Spinal cord (tissue), 10 donors: Measurements from ENCODE around the gene COL8A1. TPM values are rescaled to one million over a fixed set of nuclear protein-coding genes. Genes with fewer than 3 reads are reported as not detected.
"Not testable (repeated sequence)": the region's sequence is repeated elsewhere in the genome, so short reads cannot be mapped to it uniquely, and the experiment has no call there.

Source experiments
- DNase-seq, 6 donors: peaks; one replicate each; pipeline versions ENCODE4 v3.0.0 to v3.0.0-alpha.2; 2013 to 2015; ENCODE audit warnings: low spot score in 6 of 6, low read depth in 4 of 6
- H3K27ac ChIP-seq: one replicate; pipeline ENCODE4 v1.5.1; 2013; ENCODE audit warnings: low read depth, low read length, control low read depth
- H3K27me3 ChIP-seq: one replicate; pipeline ENCODE4 v1.6.1; 2013; ENCODE audit warnings: low read length; ENCODE audit not compliant: control insufficient read depth, insufficient read depth
- H3K36me3 ChIP-seq: one replicate; pipeline ENCODE4 v1.6.1; 2013; ENCODE audit warnings: low read length; ENCODE audit not compliant: control insufficient read depth, insufficient read depth
- H3K4me1 ChIP-seq: one replicate; pipeline ENCODE4 v1.6.1; 2013; ENCODE audit warnings: low read length; ENCODE audit not compliant: control insufficient read depth, insufficient read depth
- H3K4me3 ChIP-seq: one replicate; pipeline ENCODE4 v1.5.1; 2013; ENCODE audit warnings: low read depth, low read length, control low read depth
- H3K9me3 ChIP-seq: one replicate; pipeline ENCODE4 v1.6.1; 2013; ENCODE audit warnings: low read length; ENCODE audit not compliant: control insufficient read depth, insufficient read depth
- WGBS: methylation state at CpG from one replicate; pipeline ENCODE4 v1.1.5; 2013; ENCODE audit warnings: missing lambda C conversion rate; ENCODE audit not compliant: insufficient coverage; 5-methylcytosine and 5-hydroxymethylcytosine counted together
- long read RNA-seq, 4 donors: transcript quantifications; one replicate each; lab custom pipeline, GENCODE V29; 2026
- polyA plus RNA-seq, 2 donors: library from polyadenylated mRNA; unstranded; fragments of 120-200 nt; gene quantifications; one replicate each; pipeline ENCODE4 v1.2.1, GENCODE V29; 2013; ENCODE audit not compliant: insufficient read length in 2 of 2
- total RNA-seq, 2 donors: library from RNA; depleted of rRNA in 1 of 2; stranded (reverse); fragments of 120-200 nt in 1 of 2; fragments of >200 nt in 1 of 2; gene quantifications; one replicate each; pipeline versions ENCODE4 v1.2.3 to v1.2.4, GENCODE V29; 2013 to 2014
- donor health status: healthy.

COL8A1 gene
- total RNA-seq (100 to 1,000 TPM; 196 to 200 TPM), polyA plus RNA-seq (10 to 100 TPM in 1 of 2 donors, 1 to 10 TPM in 1; 3.4 to 23.5 TPM)
- long read RNA-seq, donor 1, full-length matches to known transcripts: 14 of 14 reads
- long read RNA-seq, donor 1, partial matches to known transcripts: 0 of 14 reads
- long read RNA-seq, donor 1, other reads (novel, unspliced or antisense): 0 of 14 reads
- long read RNA-seq, donor 2: 0 reads
- long read RNA-seq, donor 3, partial matches to known transcripts: 0 of 1 reads
- long read RNA-seq, donor 3, other reads (novel, unspliced or antisense): 0 of 1 reads
- long read RNA-seq, donor 4: 0 reads

DNA sequence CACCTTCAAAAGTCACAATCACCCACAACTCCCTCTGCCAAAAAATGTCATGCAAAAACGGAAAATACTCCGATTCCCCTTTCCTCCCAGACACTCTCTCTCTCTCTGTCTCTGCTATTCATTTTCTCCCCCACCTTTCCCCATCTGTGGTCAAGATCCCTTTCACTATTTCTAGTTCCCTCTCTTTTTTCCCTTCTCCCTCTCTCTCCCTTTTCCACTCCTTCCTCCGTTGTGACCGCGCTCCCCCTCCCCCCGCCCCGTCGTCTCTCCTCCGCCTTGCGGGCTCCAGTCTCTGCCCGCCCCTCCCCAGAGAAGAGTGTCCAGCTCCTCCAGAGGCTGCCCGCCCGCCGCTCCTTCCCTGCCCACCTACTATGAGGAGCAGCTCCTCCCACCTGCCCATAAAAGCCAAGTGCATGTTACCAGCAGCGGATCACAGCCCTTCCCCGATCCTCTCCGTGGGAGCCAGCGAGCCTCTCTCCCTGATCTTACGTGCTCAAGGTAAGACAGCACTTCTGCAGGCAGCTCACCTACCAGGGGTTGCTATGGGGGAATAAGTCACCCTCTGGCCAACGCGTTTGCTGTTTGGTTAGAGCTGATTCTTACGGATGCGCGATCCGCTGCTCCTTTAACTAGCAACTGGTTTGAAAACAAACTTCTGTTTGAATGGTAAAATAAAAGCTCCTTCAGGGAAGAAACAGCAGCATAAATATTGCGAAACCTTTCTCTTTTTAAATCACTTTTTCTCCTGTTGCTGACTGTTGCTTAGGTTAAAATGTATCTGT, at the start of gene COL8A1:
TSS of gene COL8A1 (plus strand) at position 428 of the 782 bp plus-strand sequence. CDS start 152,089 bp downstream, outside the sequence.
- Histone ChIP-seq H3K27me3 (peaks cover 39% of the 10 kb centered on the region), H3K27ac (peak within 1 kb of the TSS; percentile 63), H3K4me3 (peak within 1 kb of the TSS; percentile 53), H3K9me3 (no peaks in the 10 kb centered on the region), H3K4me1 (peaks cover 18% of the 10 kb centered on the region), H3K36me3 (no peaks in the 10 kb centered on the region)
- 0% methylated on average over 22 of the region's 26 CpGs for WGBS
- peak in 2 of 6 donors; percentile 58 to 63 for DNase-seq

DNA sequence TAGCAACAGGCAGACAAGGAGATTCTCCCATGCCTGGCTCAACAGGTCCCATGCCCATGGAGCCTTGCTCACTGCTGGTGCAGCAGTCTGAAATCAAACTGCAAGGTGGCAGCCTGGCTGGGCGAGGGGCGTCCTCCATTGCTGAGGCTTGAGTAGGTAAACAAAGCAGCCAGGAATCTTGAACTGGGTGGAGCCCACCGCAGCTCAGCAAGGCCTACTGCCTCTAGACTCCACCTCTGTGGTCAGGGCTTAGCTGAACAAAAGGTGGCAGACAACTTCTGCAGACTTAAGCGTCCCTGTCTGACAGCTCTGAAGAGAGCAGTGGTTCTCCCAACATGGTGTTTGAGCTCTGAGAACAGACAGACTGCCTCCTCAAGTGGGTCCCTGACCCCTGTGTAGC, 49.2 kb upstream of the COL8A1 start:
- 42% methylated on average over 4 of the region's 4 CpGs for WGBS
- H3K27ac ChIP-seq, H3K27me3 ChIP-seq, H3K4me1 ChIP-seq, H3K36me3 ChIP-seq, H3K4me3 ChIP-seq, DNase-seq, H3K9me3 ChIP-seq: not testable (repeated sequence)

DNA sequence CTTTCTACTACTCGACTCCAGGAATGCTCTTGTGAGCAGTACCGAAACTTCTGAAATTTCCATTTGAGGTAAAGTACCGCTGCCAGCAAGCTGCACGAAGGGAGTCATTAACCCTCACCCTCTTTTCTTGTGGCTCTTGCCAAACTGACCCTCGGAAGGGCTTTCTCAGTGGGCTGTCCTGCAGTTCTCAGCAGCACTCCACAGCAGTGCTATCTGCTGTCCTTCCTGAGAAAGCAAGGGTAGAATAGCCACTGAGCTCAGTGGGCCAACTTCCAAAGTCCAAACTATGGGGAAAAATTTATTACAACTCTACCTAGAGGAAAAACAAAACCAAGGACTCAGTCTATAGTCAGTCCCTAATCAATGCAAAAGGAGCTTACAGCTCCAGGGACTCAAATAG, 38.5 kb upstream of the COL8A1 start:
- WGBS: 57% methylated on average over 5 of the region's 5 CpGs
- H3K4me1 ChIP-seq: no peaks in the 10 kb centered on the region
- no peak overlapping the region for H3K27ac ChIP-seq
- no peak overlapping the region for H3K4me3 ChIP-seq
- no peaks in the 10 kb centered on the region for H3K27me3 ChIP-seq
- no peaks in the 10 kb centered on the region for H3K36me3 ChIP-seq
- peak in 1 of 6 donors; percentile 69 for DNase-seq
- no peaks in the 10 kb centered on the region for H3K9me3 ChIP-seq

DNA sequence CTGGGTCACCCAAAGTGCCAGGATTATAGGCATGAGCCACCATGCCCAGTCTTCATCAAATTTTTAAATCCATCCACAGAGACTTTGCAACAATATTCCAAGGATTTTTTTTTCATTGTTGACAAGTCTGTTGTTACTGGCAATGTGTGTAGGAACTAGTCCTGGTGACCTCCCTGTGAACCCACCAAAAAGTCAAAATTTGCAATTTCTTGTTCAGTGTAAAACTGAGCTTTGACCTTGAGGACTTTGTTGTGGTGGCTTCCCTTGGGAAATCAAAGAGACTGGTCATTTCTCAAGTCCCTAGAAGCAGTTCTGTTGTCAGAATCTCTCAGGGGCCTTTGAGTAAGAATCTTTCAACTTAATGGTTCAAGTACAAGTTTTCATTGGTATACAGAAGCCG, 36.9 kb upstream of the COL8A1 start:
- Histone ChIP-seq H3K4me3 (no peak overlapping the region), H3K4me1 (no peaks in the 10 kb centered on the region), H3K27me3 (no peaks in the 10 kb centered on the region), H3K9me3 (no peaks in the 10 kb centered on the region), H3K36me3 (no peaks in the 10 kb centered on the region), H3K27ac (peak overlapping the region; percentile 33)
- DNase-seq: no peak
- no CpG with 5 or more reads among the region's 1 CpG for WGBS

DNA sequence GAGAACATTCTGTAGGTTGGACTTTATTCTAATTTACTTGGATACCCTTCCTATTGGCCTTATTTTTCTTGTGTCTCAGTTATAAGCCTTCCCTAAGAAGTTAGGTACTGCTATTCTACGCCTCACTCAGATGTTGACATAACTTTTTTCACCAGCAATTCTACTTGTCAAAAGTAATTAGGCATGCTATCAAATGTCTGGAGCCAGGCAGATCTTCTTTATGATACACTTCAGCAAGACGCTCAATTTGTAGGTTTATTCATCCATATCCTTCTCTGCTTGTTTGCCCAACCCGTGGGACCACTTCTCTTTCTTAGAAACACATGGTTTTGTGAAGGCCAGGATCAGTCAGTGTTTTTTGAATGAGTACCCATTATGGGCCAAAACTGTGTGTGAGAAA, 36.2 kb upstream of the COL8A1 start:
- no peak overlapping the region for H3K27ac ChIP-seq
- 100% methylated on average over 1 of the region's 3 CpGs for WGBS
- H3K4me1 ChIP-seq: no peaks in the 10 kb centered on the region
- H3K36me3 ChIP-seq: no peaks in the 10 kb centered on the region
- no peaks in the 10 kb centered on the region for H3K9me3 ChIP-seq
- peak in 2 of 6 donors; percentile 25 to 42 for DNase-seq
- no peak overlapping the region for H3K4me3 ChIP-seq
- no peaks in the 10 kb centered on the region for H3K27me3 ChIP-seq

DNA sequence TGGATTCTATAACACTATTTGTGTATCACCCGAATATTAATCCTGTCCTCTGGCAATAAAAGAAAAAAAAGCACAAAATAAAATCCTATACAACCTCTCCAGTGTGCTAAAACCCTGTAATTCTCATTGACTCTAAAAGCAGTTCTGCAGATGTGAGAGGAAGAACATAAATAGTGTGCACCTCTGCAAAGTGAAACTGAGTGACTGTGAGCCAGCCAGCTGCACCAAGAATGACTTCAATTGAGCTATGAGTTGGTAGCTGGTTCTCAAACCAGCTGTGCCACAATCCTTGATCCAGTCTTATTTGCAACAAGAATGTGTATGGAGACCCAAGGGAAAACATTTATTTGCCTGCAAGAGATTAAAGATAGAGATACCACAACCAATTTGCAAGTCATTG, 31.2 kb upstream of the COL8A1 start:
- Histone ChIP-seq H3K36me3 (no peaks in the 10 kb centered on the region), H3K9me3 (no peaks in the 10 kb centered on the region), H3K4me3 (no peak overlapping the region), H3K27me3 (no peaks in the 10 kb centered on the region), H3K27ac (no peak overlapping the region), H3K4me1 (no peaks in the 10 kb centered on the region)
- WGBS: no CpG with 5 or more reads among the region's 1 CpG
- no peak for DNase-seq

DNA sequence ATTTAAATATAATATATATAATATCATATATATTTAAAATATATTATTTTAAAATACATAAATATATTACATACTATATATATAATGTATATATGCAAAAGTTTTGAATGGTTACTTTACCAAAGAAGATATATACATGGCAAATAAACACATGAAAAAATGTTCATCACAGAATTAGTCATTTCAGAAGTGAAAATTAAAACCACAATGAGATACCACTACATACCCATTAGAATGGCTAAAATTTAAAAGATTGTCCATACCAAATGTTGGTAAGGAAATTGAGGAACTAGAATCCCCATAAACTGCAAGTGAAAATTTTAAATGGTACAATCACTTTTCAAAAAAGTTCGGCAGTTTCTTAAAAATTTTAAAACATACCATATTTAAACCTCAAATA, 23.6 kb upstream of the COL8A1 start:
- H3K4me3 ChIP-seq: no peak overlapping the region
- no peak overlapping the region for H3K27ac ChIP-seq
- no CpG with 5 or more reads among the region's 1 CpG for WGBS
- no peaks in the 10 kb centered on the region for H3K9me3 ChIP-seq
- no peaks in the 10 kb centered on the region for H3K36me3 ChIP-seq
- H3K4me1 ChIP-seq: no peaks in the 10 kb centered on the region
- no peaks in the 10 kb centered on the region for H3K27me3 ChIP-seq
- no peak for DNase-seq

DNA sequence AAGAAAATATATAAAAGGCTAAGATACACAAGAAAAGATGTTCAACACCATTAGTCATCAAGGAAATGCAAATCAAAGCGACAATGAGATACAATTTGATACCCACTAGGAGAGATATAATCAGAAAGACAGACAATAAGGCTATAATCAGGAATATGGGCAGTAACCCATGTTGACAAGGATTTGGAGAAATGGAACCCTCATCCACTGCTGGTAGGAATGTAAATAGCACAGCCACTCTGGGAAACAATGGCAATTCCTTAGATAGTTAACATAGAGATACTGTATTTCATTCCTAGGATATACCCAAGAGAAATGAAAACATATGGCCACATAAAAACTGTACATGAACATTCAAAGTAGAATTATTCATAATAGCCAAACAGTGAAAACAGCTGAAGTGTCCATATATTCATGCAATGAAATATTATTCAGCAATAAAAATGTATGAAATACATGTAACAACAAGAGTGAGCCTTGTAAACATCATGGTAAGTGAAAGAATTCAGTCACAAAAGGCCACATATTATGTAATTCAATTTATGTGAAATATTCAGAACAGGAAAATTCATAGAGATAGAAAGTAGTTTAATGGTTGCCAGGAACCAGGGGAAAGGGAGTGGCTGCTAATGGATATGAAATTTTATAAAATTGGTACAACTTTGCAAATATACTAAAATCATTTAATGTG, 18.2 kb upstream of the COL8A1 start:
- Histone ChIP-seq H3K9me3 (no peaks in the 10 kb centered on the region), H3K36me3 (no peaks in the 10 kb centered on the region), H3K4me3 (no peak overlapping the region), H3K4me1 (no peaks in the 10 kb centered on the region), H3K27ac (no peak overlapping the region), H3K27me3 (no peaks in the 10 kb centered on the region)
- WGBS: no CpG with 5 or more reads among the region's 1 CpG
- no peak for DNase-seq

DNA sequence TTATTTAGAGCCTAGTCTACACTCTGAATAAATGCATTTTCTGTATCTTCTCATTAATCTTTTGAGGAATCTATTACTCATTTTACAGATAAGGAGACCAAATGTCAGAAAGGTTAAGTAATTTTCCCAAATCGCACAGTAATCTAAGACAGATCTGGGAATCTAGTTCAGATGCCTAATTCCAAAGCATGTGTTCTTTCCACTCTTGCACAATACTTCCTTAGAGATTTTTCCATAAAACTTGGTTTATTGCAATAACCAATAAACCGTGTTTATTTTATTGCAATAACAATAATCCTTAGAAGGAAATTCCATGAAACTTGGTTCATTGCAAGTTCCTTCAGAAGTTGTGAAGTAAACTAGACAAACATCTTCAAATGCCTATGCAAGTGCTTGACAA, 17.4 kb upstream of the COL8A1 start:
- H3K27ac ChIP-seq: no peak overlapping the region
- WGBS: 81% methylated on average over 2 of the region's 2 CpGs
- H3K4me3 ChIP-seq: no peak overlapping the region
- no peaks in the 10 kb centered on the region for H3K27me3 ChIP-seq
- no peaks in the 10 kb centered on the region for H3K4me1 ChIP-seq
- no peak for DNase-seq
- H3K36me3 ChIP-seq: no peaks in the 10 kb centered on the region
- no peaks in the 10 kb centered on the region for H3K9me3 ChIP-seq
